PC-9 (cell line): ENCODE measurements around the gene CDK6. TPM values are rescaled to one million over a fixed set of nuclear protein-coding genes. Genes with fewer than 3 reads are reported as not detected.

Experiments used
- BruUV-seq: library from RNA; stranded (reverse); fragments of 400-500 nt; replicated peaks from 2 replicates; lab custom pipeline; 2021; lab: Mats Ljungman, UMichigan
- CTCF ChIA-PET: fragments of 300-600 bp; sonication (Branson Sonifier 250); formaldehyde crosslinking; loops from one replicate; lab custom pipeline; 2022; ENCODE audit warnings: antibody characterized with exemption; lab: Charles Lee
- POLR2A ChIA-PET: fragments of 300-600 bp; sonication (Branson Sonifier 250); formaldehyde crosslinking; loops from one replicate; lab custom pipeline; 2022; ENCODE audit warnings: antibody characterized with exemption; ENCODE audit not compliant: unreplicated experiment; lab: Charles Lee
- DNase-seq, 2 experiments: peaks; one replicate each; pipeline versions ENCODE4 v3.0.0 to v3.0.0-alpha.2; 2015 to 2022; ENCODE audit warnings: mixed read lengths in 1 of 2
- H2AFZ ChIP-seq: fragments of 200-600 bp; sonication (generic); 2 replicates; pipeline ENCODE4 v1.8.1; 2017; ENCODE audit warnings: antibody characterized with exemption
- H3F3A ChIP-seq: fragments of 200-600 bp; sonication (generic); 2 replicates; pipeline ENCODE4 v1.8.1; 2017; ENCODE audit warnings: antibody characterized with exemption, mild to moderate bottlenecking, low read depth; ENCODE audit not compliant: insufficient read depth
- H3K27ac ChIP-seq: fragments of 200-600 bp; sonication (generic); 2 replicates; pipeline ENCODE4 v1.6.1; 2016; ENCODE audit warnings: mixed run types
- H3K27me3 ChIP-seq: fragments of 200-600 bp; sonication (generic); 2 replicates; pipeline ENCODE4 v1.6.1; 2016; ENCODE audit warnings: low read depth, mixed run types; ENCODE audit not compliant: insufficient read depth
- H3K36me3 ChIP-seq: fragments of 200-600 bp; sonication (generic); 2 replicates; pipeline ENCODE4 v1.6.1; 2016; ENCODE audit warnings: low read depth, mixed run types
- H3K4me1 ChIP-seq: fragments of 200-600 bp; sonication (generic); replicated peaks from 2 replicates; pipeline ENCODE4 v1.6.1; 2016; ENCODE audit warnings: mixed run types; ENCODE audit not compliant: insufficient read depth
- H3K4me2 ChIP-seq: fragments of 200-600 bp; sonication (generic); 2 replicates; pipeline ENCODE4 v1.6.1; 2017; ENCODE audit warnings: mixed run types
- H3K4me3 ChIP-seq: fragments of 200-600 bp; sonication (generic); 2 replicates; pipeline ENCODE4 v1.6.1; 2016; ENCODE audit warnings: mixed run types
- H3K79me2 ChIP-seq: fragments of 200-600 bp; sonication (generic); 2 replicates; pipeline ENCODE4 v1.6.1; 2017; ENCODE audit warnings: low read depth, mixed run types
- H3K9me2 ChIP-seq: fragments of 200-600 bp; sonication (generic); 2 replicates; pipeline ENCODE4 v1.8.1; 2017; ENCODE audit warnings: mild to moderate bottlenecking; ENCODE audit not compliant: insufficient read depth
- H3K9me3 ChIP-seq: fragments of 200-600 bp; sonication (generic); 2 replicates; pipeline ENCODE4 v1.8.1; 2016; ENCODE audit warnings: low read depth; ENCODE audit not compliant: insufficient read depth
- H4K20me1 ChIP-seq: fragments of 200-600 bp; sonication (generic); 2 replicates; pipeline ENCODE4 v1.8.1; 2017; ENCODE audit not compliant: insufficient read depth
- EZH2 ChIP-seq: fragments of 200-600 bp; sonication (generic); IDR thresholded peaks from 2 replicates; pipeline ENCODE4 v1.8.0; 2017; ENCODE audit warnings: antibody characterized with exemption, low read depth
- intact Hi-C: fragments of 100-400 bp; cut with micrococcal nuclease; formaldehyde crosslinking; loops from one replicate; pipeline ENCODE4 v1.10.0; 2022; ENCODE audit not compliant: unreplicated experiment
- total RNA-seq: library from RNA; stranded (reverse); gene quantifications from 2 replicates; pipeline ENCODE4 v1.2.3, GENCODE V29; 2021
- TF ChIP-seq, protein P1 (sequence below): fragments of 200-600 bp; sonication (generic); conservative IDR thresholded peaks from 2 replicates; pipeline ENCODE4 v1.6.1; 2017; ENCODE audit warnings: mixed run types, antibody characterized with exemption, mild to moderate bottlenecking, moderate library complexity

The CDK6 gene
- total RNA-seq, 1 experiment from 2014 or later: 49.5 TPM

DNA sequence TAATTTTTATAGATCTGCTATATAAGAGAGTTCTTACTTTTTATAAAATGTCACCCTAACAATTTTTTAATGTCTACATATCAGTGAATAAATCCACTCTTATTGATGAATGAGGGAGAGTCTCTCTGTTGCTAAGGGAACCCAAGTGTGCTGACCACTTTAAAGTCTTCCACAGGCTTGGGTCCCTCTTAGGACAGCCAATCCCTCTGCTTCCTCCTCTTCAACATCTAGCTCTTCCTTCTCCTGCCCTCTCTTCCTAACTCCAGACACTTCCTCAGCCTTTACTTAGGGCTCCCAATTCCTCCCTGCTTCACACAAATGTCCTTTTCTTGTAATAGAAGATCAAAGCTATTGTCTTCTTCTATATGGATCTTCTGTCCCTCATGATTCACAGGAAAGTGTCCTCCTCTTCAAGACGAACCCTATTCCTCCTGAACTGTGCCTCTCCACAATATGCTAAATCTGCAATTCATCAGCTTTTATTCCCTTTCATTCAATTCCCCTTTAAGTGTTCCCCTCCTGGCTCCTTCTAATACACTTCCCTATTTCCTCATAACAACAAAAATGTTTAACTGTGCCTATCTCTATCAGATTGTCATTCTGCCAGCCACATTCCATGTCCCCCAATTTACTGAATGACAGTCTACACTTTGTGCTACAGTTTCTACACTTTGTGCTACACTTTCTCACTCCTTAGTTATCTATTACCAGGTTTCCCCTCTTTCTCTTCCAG, 37.7 kb downstream of the CDK6 start:
- no peaks in the 10 kb centered on the region for H3K9me2 ChIP-seq
- no peak overlapping the region for H3K27ac ChIP-seq
- H3K4me2 ChIP-seq: no peak overlapping the region
- no peaks in the 10 kb centered on the region; the same call in 1 of the 2 replicates for H4K20me1 ChIP-seq
- H3K4me3 ChIP-seq: no peak overlapping the region
- H3K9me3 ChIP-seq: 0 out of 2 replicates have a peak, but pooled peaks cover 3% of the 10 kb centered on the region
- ChIA-PET CTCF (interaction anchor here (0.6 to 1.0 kb wide), 3 partner anchors 10 to 1391 kb away, joined by 3 to 4 read pairs (median 3); no protein-coding TSS in a partner anchor), POLR2A (no interaction called here)
- no peak overlapping the region for H2AFZ ChIP-seq
- intact Hi-C loops: no loop called here
- no TSS peak for BruUV-seq
- TF ChIP-seq, protein P1, sequence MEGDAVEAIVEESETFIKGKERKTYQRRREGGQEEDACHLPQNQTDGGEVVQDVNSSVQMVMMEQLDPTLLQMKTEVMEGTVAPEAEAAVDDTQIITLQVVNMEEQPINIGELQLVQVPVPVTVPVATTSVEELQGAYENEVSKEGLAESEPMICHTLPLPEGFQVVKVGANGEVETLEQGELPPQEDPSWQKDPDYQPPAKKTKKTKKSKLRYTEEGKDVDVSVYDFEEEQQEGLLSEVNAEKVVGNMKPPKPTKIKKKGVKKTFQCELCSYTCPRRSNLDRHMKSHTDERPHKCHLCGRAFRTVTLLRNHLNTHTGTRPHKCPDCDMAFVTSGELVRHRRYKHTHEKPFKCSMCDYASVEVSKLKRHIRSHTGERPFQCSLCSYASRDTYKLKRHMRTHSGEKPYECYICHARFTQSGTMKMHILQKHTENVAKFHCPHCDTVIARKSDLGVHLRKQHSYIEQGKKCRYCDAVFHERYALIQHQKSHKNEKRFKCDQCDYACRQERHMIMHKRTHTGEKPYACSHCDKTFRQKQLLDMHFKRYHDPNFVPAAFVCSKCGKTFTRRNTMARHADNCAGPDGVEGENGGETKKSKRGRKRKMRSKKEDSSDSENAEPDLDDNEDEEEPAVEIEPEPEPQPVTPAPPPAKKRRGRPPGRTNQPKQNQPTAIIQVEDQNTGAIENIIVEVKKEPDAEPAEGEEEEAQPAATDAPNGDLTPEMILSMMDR: no peak
- no peak for TF ChIP-seq EZH2
- no peaks in the 10 kb centered on the region for H3K4me1 ChIP-seq
- H3F3A ChIP-seq: no peaks in the 10 kb centered on the region
- no peaks in the 10 kb centered on the region for H3K27me3 ChIP-seq
- DNase-seq: no peak
- no peaks in the 10 kb centered on the region for H3K36me3 ChIP-seq
- peaks cover 48% of the 10 kb centered on the region; the same call in 1 of the 2 replicates for H3K79me2 ChIP-seq

DNA sequence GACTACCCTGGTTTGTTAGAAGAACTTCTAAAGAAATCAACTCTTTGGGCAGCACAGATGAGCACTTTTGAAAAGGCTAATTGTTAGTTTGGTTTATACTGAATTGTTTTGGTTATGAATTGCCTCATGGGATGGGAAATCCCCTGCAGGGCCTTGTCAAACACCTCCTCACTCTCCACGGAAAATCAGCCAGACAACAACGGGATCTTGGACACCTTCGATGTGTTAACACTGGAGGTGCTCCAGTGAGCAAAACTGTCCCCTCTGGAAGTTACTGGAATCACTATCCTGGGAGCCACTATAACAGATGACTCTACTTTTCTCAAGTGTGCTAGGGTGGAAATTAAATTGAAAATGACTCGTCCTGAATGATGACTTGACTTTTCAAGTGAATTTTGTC, 38.7 kb downstream of the CDK6 start:
- H4K20me1 ChIP-seq: peaks cover 3% of the 10 kb centered on the region; the same call in 1 of the 2 replicates
- intact Hi-C loops: no loop called here
- no peaks in the 10 kb centered on the region for H3K27me3 ChIP-seq
- no peaks in the 10 kb centered on the region for H3K9me2 ChIP-seq
- no peak overlapping the region for H3K4me2 ChIP-seq
- ChIA-PET POLR2A (no interaction called here), CTCF (interaction anchor here (1.0 kb wide), 1 partner anchor 11 kb away, joined by 3 read pairs; no protein-coding TSS in a partner anchor)
- no peak overlapping the region for H3K27ac ChIP-seq
- H3K79me2 ChIP-seq: peaks cover 52% of the 10 kb centered on the region
- DNase-seq: no peak
- BruUV-seq: no TSS peak
- H3K4me1 ChIP-seq: no peaks in the 10 kb centered on the region
- H3F3A ChIP-seq: no peaks in the 10 kb centered on the region
- peaks cover 5% of the 10 kb centered on the region; the same call in 1 of the 2 replicates for H3K36me3 ChIP-seq
- no peak overlapping the region for H2AFZ ChIP-seq
- 0 out of 2 replicates have a peak, but pooled peaks cover 3% of the 10 kb centered on the region for H3K9me3 ChIP-seq
- no peak overlapping the region for H3K4me3 ChIP-seq
- no peak for TF ChIP-seq EZH2
- TF ChIP-seq, protein P1: no peak

DNA sequence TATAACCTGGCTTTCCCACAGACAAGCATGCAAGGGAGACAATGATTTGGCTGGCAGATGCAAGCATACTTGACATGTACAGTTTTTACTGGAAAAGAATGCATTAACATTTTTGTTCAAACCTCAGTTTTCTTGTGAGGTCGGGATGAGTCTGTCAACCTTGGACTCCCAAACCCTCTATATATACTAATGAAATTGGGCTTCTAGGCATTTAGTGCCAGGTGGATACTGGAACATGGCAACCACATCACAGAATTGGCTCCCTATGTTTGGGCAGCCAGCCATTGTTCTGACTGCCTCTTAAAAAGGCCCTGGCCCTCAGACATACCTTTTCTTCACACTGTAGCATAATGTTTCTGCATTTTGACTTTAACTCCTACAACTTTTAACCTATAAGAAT, 39.1 kb downstream of the CDK6 start:
- BruUV-seq: no TSS peak
- H3K9me3 ChIP-seq: 0 out of 2 replicates have a peak, but pooled peaks cover 3% of the 10 kb centered on the region
- ChIA-PET CTCF (no interaction called here), POLR2A (no interaction called here)
- H3K4me1 ChIP-seq: no peaks in the 10 kb centered on the region
- H3K27me3 ChIP-seq: no peaks in the 10 kb centered on the region
- TF ChIP-seq, protein P1: no peak
- no peak for DNase-seq
- H3K36me3 ChIP-seq: peaks cover 7% of the 10 kb centered on the region; the same call in 1 of the 2 replicates
- intact Hi-C loops: no loop called here
- H3K27ac ChIP-seq: no peak overlapping the region
- H4K20me1 ChIP-seq: peaks cover 3% of the 10 kb centered on the region; the same call in 1 of the 2 replicates
- H3K79me2 ChIP-seq: peaks cover 54% of the 10 kb centered on the region
- no peaks in the 10 kb centered on the region for H3K9me2 ChIP-seq
- no peak overlapping the region for H3K4me3 ChIP-seq
- no peaks in the 10 kb centered on the region for H3F3A ChIP-seq
- H3K4me2 ChIP-seq: no peak overlapping the region
- H2AFZ ChIP-seq: no peak overlapping the region
